Measurements from ENCODE around the gene PPIH.

DNA sequence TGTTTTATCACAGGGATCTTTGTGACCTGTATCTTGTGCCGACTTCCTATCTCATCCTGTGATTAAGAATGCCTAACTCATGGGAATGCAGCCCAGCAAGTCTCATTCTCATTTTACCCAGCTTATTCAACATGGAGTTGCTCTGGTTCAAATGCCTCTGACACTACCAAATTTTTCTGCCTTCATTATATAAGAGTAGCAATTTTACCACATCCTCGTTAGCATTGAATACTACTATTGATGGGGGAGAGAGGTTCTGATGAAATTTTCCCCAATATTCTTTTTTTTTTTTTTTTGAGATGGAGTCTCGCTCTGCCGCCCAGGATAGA, 44.5 kb upstream of the PPIH start:
- TF ChIP-seq CHD2 (IDR thresholded peaks at IDR 0.05; ENCODE audit: low read depth, low read length) = no peak
- TF ChIP-seq, protein P1, sequence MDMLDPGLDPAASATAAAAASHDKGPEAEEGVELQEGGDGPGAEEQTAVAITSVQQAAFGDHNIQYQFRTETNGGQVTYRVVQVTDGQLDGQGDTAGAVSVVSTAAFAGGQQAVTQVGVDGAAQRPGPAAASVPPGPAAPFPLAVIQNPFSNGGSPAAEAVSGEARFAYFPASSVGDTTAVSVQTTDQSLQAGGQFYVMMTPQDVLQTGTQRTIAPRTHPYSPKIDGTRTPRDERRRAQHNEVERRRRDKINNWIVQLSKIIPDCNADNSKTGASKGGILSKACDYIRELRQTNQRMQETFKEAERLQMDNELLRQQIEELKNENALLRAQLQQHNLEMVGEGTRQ (IDR thresholded peaks at IDR 0.05; ENCODE audit: low read depth, low read length) = no peak
- TF ChIP-seq, protein P1 (CRISPR knock-in tag; IDR thresholded peaks at IDR 0.05; ENCODE audit: borderline replicate concordance) = no peak
- TF ChIP-seq ZNF550 (CRISPR knock-in tag; IDR thresholded peaks at IDR 0.05; ENCODE audit: borderline replicate concordance) = no peak
- TF ChIP-seq HNRNPLL (IDR thresholded peaks at IDR 0.05; ENCODE audit: low read depth, low read length, poor library complexity, severe bottlenecking) = no peak
- TF ChIP-seq EZH2 (conservative IDR thresholded peaks at IDR 0.05; ENCODE audit: low read depth, low read length) = no peak
- TF ChIP-seq JARID2 (CRISPR knock-in tag; IDR thresholded peaks at IDR 0.05; ENCODE audit: insufficient replicate concordance) = no peak
- no peak for TF ChIP-seq SCMH1 (CRISPR knock-in tag; IDR thresholded peaks at IDR 0.05; ENCODE audit: borderline replicate concordance)
- no peak for TF ChIP-seq STAT5B (CRISPR knock-in tag; IDR thresholded peaks at IDR 0.05)
- no peak for TF ChIP-seq BHLHE40 (IDR thresholded peaks at IDR 0.05; ENCODE audit: low read length)
- no peak for TF ChIP-seq ISL2 (CRISPR knock-in tag; IDR thresholded peaks at IDR 0.05)
- no peak for TF ChIP-seq SOX6 (IDR thresholded peaks at IDR 0.05)
- TF ChIP-seq SOX6 (CRISPR knock-in tag; IDR thresholded peaks at IDR 0.05) = no peak
- TF ChIP-seq, protein P2, sequence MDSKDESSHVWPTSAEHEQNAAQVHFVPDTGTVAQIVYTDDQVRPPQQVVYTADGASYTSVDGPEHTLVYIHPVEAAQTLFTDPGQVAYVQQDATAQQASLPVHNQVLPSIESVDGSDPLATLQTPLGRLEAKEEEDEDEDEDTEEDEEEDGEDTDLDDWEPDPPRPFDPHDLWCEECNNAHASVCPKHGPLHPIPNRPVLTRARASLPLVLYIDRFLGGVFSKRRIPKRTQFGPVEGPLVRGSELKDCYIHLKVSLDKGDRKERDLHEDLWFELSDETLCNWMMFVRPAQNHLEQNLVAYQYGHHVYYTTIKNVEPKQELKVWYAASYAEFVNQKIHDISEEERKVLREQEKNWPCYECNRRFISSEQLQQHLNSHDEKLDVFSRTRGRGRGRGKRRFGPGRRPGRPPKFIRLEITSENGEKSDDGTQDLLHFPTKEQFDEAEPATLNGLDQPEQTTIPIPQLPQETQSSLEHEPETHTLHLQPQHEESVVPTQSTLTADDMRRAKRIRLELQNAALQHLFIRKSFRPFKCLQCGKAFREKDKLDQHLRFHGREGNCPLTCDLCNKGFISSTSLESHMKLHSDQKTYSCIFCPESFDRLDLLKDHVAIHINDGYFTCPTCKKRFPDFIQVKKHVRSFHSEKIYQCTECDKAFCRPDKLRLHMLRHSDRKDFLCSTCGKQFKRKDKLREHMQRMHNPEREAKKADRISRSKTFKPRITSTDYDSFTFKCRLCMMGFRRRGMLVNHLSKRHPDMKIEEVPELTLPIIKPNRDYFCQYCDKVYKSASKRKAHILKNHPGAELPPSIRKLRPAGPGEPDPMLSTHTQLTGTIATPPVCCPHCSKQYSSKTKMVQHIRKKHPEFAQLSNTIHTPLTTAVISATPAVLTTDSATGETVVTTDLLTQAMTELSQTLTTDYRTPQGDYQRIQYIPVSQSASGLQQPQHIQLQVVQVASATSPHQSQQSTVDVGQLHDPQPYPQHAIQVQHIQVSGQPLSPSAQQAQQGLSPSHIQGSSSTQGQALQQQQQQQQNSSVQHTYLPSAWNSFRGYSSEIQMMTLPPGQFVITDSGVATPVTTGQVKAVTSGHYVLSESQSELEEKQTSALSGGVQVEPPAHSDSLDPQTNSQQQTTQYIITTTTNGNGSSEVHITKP (CRISPR knock-in tag; IDR thresholded peaks at IDR 0.05; ENCODE audit: low read depth) = no peak
- TF ChIP-seq, protein P3, sequence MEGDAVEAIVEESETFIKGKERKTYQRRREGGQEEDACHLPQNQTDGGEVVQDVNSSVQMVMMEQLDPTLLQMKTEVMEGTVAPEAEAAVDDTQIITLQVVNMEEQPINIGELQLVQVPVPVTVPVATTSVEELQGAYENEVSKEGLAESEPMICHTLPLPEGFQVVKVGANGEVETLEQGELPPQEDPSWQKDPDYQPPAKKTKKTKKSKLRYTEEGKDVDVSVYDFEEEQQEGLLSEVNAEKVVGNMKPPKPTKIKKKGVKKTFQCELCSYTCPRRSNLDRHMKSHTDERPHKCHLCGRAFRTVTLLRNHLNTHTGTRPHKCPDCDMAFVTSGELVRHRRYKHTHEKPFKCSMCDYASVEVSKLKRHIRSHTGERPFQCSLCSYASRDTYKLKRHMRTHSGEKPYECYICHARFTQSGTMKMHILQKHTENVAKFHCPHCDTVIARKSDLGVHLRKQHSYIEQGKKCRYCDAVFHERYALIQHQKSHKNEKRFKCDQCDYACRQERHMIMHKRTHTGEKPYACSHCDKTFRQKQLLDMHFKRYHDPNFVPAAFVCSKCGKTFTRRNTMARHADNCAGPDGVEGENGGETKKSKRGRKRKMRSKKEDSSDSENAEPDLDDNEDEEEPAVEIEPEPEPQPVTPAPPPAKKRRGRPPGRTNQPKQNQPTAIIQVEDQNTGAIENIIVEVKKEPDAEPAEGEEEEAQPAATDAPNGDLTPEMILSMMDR (CRISPR knock-in tag; IDR thresholded peaks at IDR 0.05) = no peak
- TF ChIP-seq, protein P4, sequence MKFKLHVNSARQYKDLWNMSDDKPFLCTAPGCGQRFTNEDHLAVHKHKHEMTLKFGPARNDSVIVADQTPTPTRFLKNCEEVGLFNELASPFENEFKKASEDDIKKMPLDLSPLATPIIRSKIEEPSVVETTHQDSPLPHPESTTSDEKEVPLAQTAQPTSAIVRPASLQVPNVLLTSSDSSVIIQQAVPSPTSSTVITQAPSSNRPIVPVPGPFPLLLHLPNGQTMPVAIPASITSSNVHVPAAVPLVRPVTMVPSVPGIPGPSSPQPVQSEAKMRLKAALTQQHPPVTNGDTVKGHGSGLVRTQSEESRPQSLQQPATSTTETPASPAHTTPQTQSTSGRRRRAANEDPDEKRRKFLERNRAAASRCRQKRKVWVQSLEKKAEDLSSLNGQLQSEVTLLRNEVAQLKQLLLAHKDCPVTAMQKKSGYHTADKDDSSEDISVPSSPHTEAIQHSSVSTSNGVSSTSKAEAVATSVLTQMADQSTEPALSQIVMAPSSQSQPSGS (CRISPR knock-in tag; IDR thresholded peaks at IDR 0.05) = no peak
